IMR-90 (cell line): ENCODE measurements around the gene RNF32. TPM values are rescaled to one million over a fixed set of nuclear protein-coding genes. Genes with fewer than 3 reads are reported as not detected.

Source experiments
- ATAC-seq: fragments of 200-7000 bp; cut with Tn5 transposase; 2 replicates; pipeline ENCODE4 v1.9.1; 2020; ENCODE audit warnings: low read depth, mild to moderate bottlenecking, moderate library complexity
- BruUV-seq: library from RNA; stranded (reverse); fragments of 400-500 nt; replicated peaks from 2 replicates; lab custom pipeline; 2021; lab: Mats Ljungman, UMichigan
- CTCF ChIA-PET: fragments of 300-600 bp; formaldehyde crosslinking; extraction: SDS; loops from one replicate; lab custom pipeline; 2021; ENCODE audit warnings: antibody characterized with exemption; lab: Yijun Ruan, JAX
- POLR2A ChIA-PET: fragments of 300-600 bp; sonication (Branson Sonifier 250); formaldehyde crosslinking; loops from one replicate; lab custom pipeline; 2022; ENCODE audit warnings: antibody characterized with exemption; ENCODE audit not compliant: unreplicated experiment; lab: Charles Lee
- DNase-seq: peaks from one replicate; pipeline ENCODE4 v3.0.0; 2013
- H2AFZ ChIP-seq: replicated peaks from 2 replicates; pipeline ENCODE3; 2013; ENCODE audit warnings: low read length, mild to moderate bottlenecking; ENCODE audit not compliant: poor library complexity
- H2AK5ac ChIP-seq: 2 replicates; pipeline ENCODE4 v1.6.1; 2013; ENCODE audit warnings: low read depth, low read length, inconsistent platforms
- H2AK9ac ChIP-seq: replicated peaks from 2 replicates; pipeline ENCODE3; 2013; ENCODE audit warnings: mild to moderate bottlenecking, low read depth, low read length, moderate library complexity; ENCODE audit not compliant: poor library complexity
- H2BK120ac ChIP-seq: 2 replicates; pipeline ENCODE4 v1.6.1; 2013; ENCODE audit warnings: low read depth, low read length, inconsistent platforms
- H2BK15ac ChIP-seq: 3 replicates; pipeline ENCODE4 v1.6.1; 2013; ENCODE audit warnings: low read depth, low read length, inconsistent platforms
- H2BK20ac ChIP-seq: 2 replicates; pipeline ENCODE4 v1.6.1; 2013; ENCODE audit warnings: low read depth, mild to moderate bottlenecking, inconsistent platforms, low read length, moderate library complexity
- H2BK5ac ChIP-seq: 2 replicates; pipeline ENCODE4 v1.6.1; 2013; ENCODE audit warnings: mild to moderate bottlenecking, low read depth, low read length, inconsistent platforms; ENCODE audit not compliant: poor library complexity, severe bottlenecking
- H3K14ac ChIP-seq: replicated peaks from 2 replicates; pipeline ENCODE4 v1.6.1; 2013; ENCODE audit warnings: low read depth, low read length, inconsistent platforms
- H3K18ac ChIP-seq: 2 replicates; pipeline ENCODE4 v1.6.1; 2013; ENCODE audit warnings: low read depth, low read length, control low read depth
- H3K23ac ChIP-seq: 2 replicates; pipeline ENCODE4 v1.6.1; 2013; ENCODE audit warnings: low read depth, low read length, inconsistent platforms
- H3K27ac ChIP-seq: 2 replicates; pipeline ENCODE4 v1.5.1; 2013; ENCODE audit warnings: mild to moderate bottlenecking, control low read depth, low read length; ENCODE audit not compliant: insufficient read depth
- H3K27me3 ChIP-seq: 2 replicates; pipeline ENCODE4 v1.6.1; 2013; ENCODE audit warnings: low read length; ENCODE audit not compliant: control insufficient read depth, insufficient read depth
- H3K36me3 ChIP-seq: 2 replicates; pipeline ENCODE4 v1.6.1; 2013; ENCODE audit warnings: low read length, mixed read lengths; ENCODE audit not compliant: control insufficient read depth, insufficient read depth
- H3K4ac ChIP-seq: 2 replicates; pipeline ENCODE4 v1.6.1; 2013; ENCODE audit warnings: low read depth, low read length, inconsistent platforms
- H3K4me1 ChIP-seq: 2 replicates; pipeline ENCODE4 v1.6.1; 2013; ENCODE audit warnings: low read length, mixed read lengths; ENCODE audit not compliant: control insufficient read depth, insufficient read depth
- H3K4me2 ChIP-seq: 2 replicates; pipeline ENCODE4 v1.6.1; 2013; ENCODE audit warnings: low read depth, mild to moderate bottlenecking, control low read depth, low read length, moderate library complexity
- H3K4me3 ChIP-seq: 2 replicates; pipeline ENCODE4 v1.5.1; 2013; ENCODE audit warnings: low read depth, mild to moderate bottlenecking, control low read depth, low read length, moderate library complexity; ENCODE audit not compliant: insufficient read depth
- H3K56ac ChIP-seq: 2 replicates; pipeline ENCODE4 v1.6.1; 2013; ENCODE audit warnings: low read length, inconsistent platforms; ENCODE audit not compliant: insufficient read depth; ENCODE audit errors: extremely low read depth
- H3K79me1 ChIP-seq, 2 experiments: 2 replicates each; pipeline ENCODE4 v1.6.1; 2013; ENCODE audit warnings: low read length in 2 of 2, inconsistent platforms in 1 of 2, low read depth in 1 of 2
- H3K9ac ChIP-seq: 2 replicates; pipeline ENCODE4 v1.6.1; 2013; ENCODE audit warnings: low read depth, low read length, control low read depth
- H3K9me1 ChIP-seq: 2 replicates; pipeline ENCODE4 v1.6.1; 2013; ENCODE audit warnings: low read length, inconsistent platforms; ENCODE audit not compliant: insufficient read depth
- H3K9me3 ChIP-seq: 2 replicates; pipeline ENCODE4 v1.6.1; 2013; ENCODE audit warnings: low read length; ENCODE audit not compliant: control insufficient read depth, insufficient read depth
- H4K20me1 ChIP-seq: 2 replicates; pipeline ENCODE4 v1.6.1; 2013; ENCODE audit warnings: low read length, inconsistent platforms; ENCODE audit not compliant: insufficient read depth
- H4K5ac ChIP-seq: 2 replicates; pipeline ENCODE4 v1.6.1; 2013; ENCODE audit warnings: mild to moderate bottlenecking, low read depth, low read length, control low read depth
- H4K8ac ChIP-seq, 2 experiments: 2 replicates each; pipeline ENCODE4 v1.6.1; 2013; ENCODE audit warnings: low read depth in 2 of 2, low read length in 2 of 2, control low read depth in 1 of 2, inconsistent platforms in 1 of 2
- H4K91ac ChIP-seq: 2 replicates; pipeline ENCODE4 v1.6.1; 2013; ENCODE audit warnings: low read depth, low read length, inconsistent platforms; ENCODE audit not compliant: insufficient read depth
- BHLHE40 ChIP-seq: fragments of 150-350 bp; IDR thresholded peaks from 2 replicates; pipeline ENCODE4 v1.6.1; 2016; ENCODE audit warnings: mild to moderate bottlenecking, low read depth, low read length
- CEBPB ChIP-seq: IDR thresholded peaks from 2 replicates; pipeline ENCODE4 v1.6.1; 2012; ENCODE audit warnings: low read depth, low read length, improper control_type of control experiment
- CHD1 ChIP-seq: IDR thresholded peaks from 2 replicates; pipeline ENCODE4 v1.6.1; 2012; ENCODE audit warnings: low read depth, low read length, improper control_type of control experiment
- ELK1 ChIP-seq: fragments of 150-350 bp; IDR thresholded peaks from 2 replicates; pipeline ENCODE4 v1.6.1; 2016; ENCODE audit warnings: low read depth, mild to moderate bottlenecking, low read length, moderate library complexity, borderline replicate concordance
- FOS ChIP-seq: fragments of 150-350 bp; IDR thresholded peaks from 2 replicates; pipeline ENCODE4 v1.6.1; 2016; ENCODE audit warnings: low read depth, low read length
- MAFK ChIP-seq: IDR thresholded peaks from 2 replicates; pipeline ENCODE4 v1.6.1; 2012; ENCODE audit warnings: low read depth, low read length, improper control_type of control experiment
- MAZ ChIP-seq: IDR thresholded peaks from 2 replicates; pipeline ENCODE4 v1.6.1; 2012; ENCODE audit warnings: low read depth, mild to moderate bottlenecking, low read length, improper control_type of control experiment, moderate library complexity, borderline replicate concordance
- MXI1 ChIP-seq: IDR thresholded peaks from 2 replicates; pipeline ENCODE4 v1.6.1; 2012; ENCODE audit warnings: low read depth, mild to moderate bottlenecking, low read length, moderate library complexity, borderline replicate concordance
- NFE2L2 ChIP-seq: fragments of 150-350 bp; IDR thresholded peaks from 2 replicates; pipeline ENCODE4 v1.6.1; 2016; ENCODE audit warnings: low read depth, mild to moderate bottlenecking, low read length
- POLR2A ChIP-seq: IDR thresholded peaks from 2 replicates; pipeline ENCODE4 v1.6.1; 2012; ENCODE audit warnings: mild to moderate bottlenecking, low read depth, low read length
- RAD21 ChIP-seq: IDR thresholded peaks from 2 replicates; pipeline ENCODE4 v1.6.1; 2012; ENCODE audit warnings: low read length, improper control_type of control experiment
- RCOR1 ChIP-seq: IDR thresholded peaks from 2 replicates; pipeline ENCODE4 v1.6.1; 2012; ENCODE audit warnings: mild to moderate bottlenecking, low read length, improper control_type of control experiment; ENCODE audit not compliant: insufficient replicate concordance
- RFX5 ChIP-seq: IDR thresholded peaks from 2 replicates; pipeline ENCODE4 v1.8.0; 2012; ENCODE audit warnings: low read depth, mild to moderate bottlenecking, low read length, moderate library complexity
- SMC3 ChIP-seq: fragments of 150-350 bp; IDR thresholded peaks from 2 replicates; pipeline ENCODE4 v1.6.1; 2016; ENCODE audit warnings: low read depth, mild to moderate bottlenecking, antibody characterized with exemption, low read length, moderate library complexity
- USF2 ChIP-seq: fragments of 150-350 bp; IDR thresholded peaks from 2 replicates; pipeline ENCODE4 v1.6.1; 2017; ENCODE audit warnings: mild to moderate bottlenecking, antibody characterized with exemption, low read length, low read depth
- WGBS, 2 experiments: methylation state at CpG; one replicate each; pipeline versions ENCODE4 v1.1.5 to v1.1.7; 2013; ENCODE audit warnings: missing lambda C conversion rate in 2 of 2; ENCODE audit not compliant: insufficient read length in 1 of 2; ENCODE audit errors: extremely low coverage in 2 of 2; 5-methylcytosine and 5-hydroxymethylcytosine counted together
- dilution Hi-C: fragments of 300-500 bp; cut with HindIII; formaldehyde crosslinking; loops from one replicate; pipeline ENCODE4 v1.14.3; 2018; ENCODE audit warnings: low sequenced_read_pairs; ENCODE audit not compliant: unreplicated experiment
- in situ Hi-C: fragments of 300-500 bp; cut with MboI; formaldehyde crosslinking; loops from 3 replicates; pipeline ENCODE4 v1.14.3; 2019; ENCODE audit warnings: low sequenced_read_pairs, inconsistent platforms, mixed read lengths
- intact Hi-C: fragments of 100-400 bp; cut with micrococcal nuclease; formaldehyde crosslinking; loops from 2 replicates; pipeline ENCODE4 v1.10.0; 2022
- polyA plus RNA-seq, 3 experiments: library from polyadenylated mRNA; depleted of rRNA; stranded (reverse); fragments of >200 nt; gene quantifications; 2 replicates each; pipeline ENCODE4 v1.2.3, GENCODE V29; 2012; ENCODE audit warnings: low replicate concordance in 1 of 3
- total RNA-seq: library from RNA; depleted of rRNA; stranded (reverse); fragments of >200 nt; gene quantifications from 2 replicates; pipeline ENCODE4 v1.2.3, GENCODE V29; 2012
- TF ChIP-seq, protein P1 (sequence below): conservative IDR thresholded peaks from 2 replicates; pipeline ENCODE4 v1.5.1; 2012; ENCODE audit warnings: mild to moderate bottlenecking, low read depth, low read length, improper control_type of control experiment

RNF32 gene
- total and polyA plus RNA-seq, 2 of the 4 experiments (the other 2 are of a cell fraction), result 0.36 to 0.63 TPM

- Histone ChIP-seq H3K27me3 (no peaks in the 10 kb centered on the region), H4K91ac (no peak overlapping the region), H3K9ac (no peak overlapping the region), H3K4me3 (no peak overlapping the region), H3K18ac (no peak overlapping the region), H4K8ac (no peak overlapping the region), H2AFZ (no peak overlapping the region), H2AK9ac (no peak overlapping the region), H2BK120ac (no peak overlapping the region), H2BK15ac (no peak overlapping the region), H3K4me1 (no peaks in the 10 kb centered on the region), H3K4ac (no peak overlapping the region), H3K4me2 (no peak overlapping the region), H3K14ac (no peak overlapping the region), H3K9me3 (no peaks in the 10 kb centered on the region), H3K23ac (no peak overlapping the region), H4K20me1 (no peaks in the 10 kb centered on the region), H3K36me3 (no peaks in the 10 kb centered on the region), H2BK5ac (no peak overlapping the region), H2BK20ac (no peak overlapping the region), H3K27ac (no peak overlapping the region), H2AK5ac (no peak overlapping the region), H3K56ac (no peak overlapping the region), H3K79me1 (no peaks in the 10 kb centered on the region), H4K5ac (no peak overlapping the region), H3K9me1 (no peaks in the 10 kb centered on the region)
- ATAC-seq (no peak), DNase-seq (no peak)
- ChIA-PET CTCF (no interaction called here), POLR2A (no interaction called here)
- WGBS, 2 experiments, result 67% methylated on average over 8 of the region's 11 CpGs; no CpG with 5 or more reads in 1 of the 2 experiments
- in situ Hi-C loops (no loop called here), dilution Hi-C loops (no loop called here), intact Hi-C loops (no loop called here)
- TF ChIP-seq MAFK (no peak), MXI1 (no peak), POLR2A (no peak), RAD21 (no peak), NFE2L2 (no peak), USF2 (no peak), CEBPB (no peak), SMC3 (no peak), RCOR1 (no peak), BHLHE40 (no peak), ELK1 (no peak), CHD1 (no peak), RFX5 (no peak), FOS (no peak), MAZ (no peak)
- TF ChIP-seq, protein P1, sequence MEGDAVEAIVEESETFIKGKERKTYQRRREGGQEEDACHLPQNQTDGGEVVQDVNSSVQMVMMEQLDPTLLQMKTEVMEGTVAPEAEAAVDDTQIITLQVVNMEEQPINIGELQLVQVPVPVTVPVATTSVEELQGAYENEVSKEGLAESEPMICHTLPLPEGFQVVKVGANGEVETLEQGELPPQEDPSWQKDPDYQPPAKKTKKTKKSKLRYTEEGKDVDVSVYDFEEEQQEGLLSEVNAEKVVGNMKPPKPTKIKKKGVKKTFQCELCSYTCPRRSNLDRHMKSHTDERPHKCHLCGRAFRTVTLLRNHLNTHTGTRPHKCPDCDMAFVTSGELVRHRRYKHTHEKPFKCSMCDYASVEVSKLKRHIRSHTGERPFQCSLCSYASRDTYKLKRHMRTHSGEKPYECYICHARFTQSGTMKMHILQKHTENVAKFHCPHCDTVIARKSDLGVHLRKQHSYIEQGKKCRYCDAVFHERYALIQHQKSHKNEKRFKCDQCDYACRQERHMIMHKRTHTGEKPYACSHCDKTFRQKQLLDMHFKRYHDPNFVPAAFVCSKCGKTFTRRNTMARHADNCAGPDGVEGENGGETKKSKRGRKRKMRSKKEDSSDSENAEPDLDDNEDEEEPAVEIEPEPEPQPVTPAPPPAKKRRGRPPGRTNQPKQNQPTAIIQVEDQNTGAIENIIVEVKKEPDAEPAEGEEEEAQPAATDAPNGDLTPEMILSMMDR, result no peak
- BruUV-seq, result no TSS peak
These were observed 19.4 kb downstream of the RNF32 start for GRCh38 chr7:156659961-156660360.
